ENCODE measurements around the gene UNC13A.
"Not testable (repeated sequence)": the region's sequence is repeated elsewhere in the genome, so short reads cannot be mapped to it uniquely, and the experiment has no call there.

DNA sequence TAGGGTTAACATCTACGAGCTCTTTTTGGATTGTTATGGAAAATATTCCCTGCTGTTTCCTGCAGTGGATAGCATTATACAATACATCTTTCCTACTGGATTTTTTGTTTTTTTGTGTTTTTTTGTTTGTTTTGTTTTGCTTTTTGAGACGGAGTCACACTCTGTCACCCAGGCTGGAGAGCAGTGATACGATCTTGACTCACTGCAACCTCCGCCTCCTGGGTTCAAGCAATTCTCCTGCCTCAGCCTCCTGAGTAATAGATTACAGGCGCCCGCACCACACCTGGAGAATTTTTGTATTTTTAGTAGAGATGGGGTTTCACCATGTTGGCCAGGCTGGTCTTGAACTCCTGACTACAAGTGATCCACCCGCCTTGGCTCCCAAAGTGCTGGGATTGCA lies 102.8 kb downstream of the UNC13A start:
- TF ChIP-seq, protein P1, sequence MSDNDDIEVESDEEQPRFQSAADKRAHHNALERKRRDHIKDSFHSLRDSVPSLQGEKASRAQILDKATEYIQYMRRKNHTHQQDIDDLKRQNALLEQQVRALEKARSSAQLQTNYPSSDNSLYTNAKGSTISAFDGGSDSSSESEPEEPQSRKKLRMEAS (IDR thresholded peaks at IDR 0.05; ENCODE audit: insufficient read depth, insufficient read length), result not testable (repeated sequence)
- not testable (repeated sequence) for TF ChIP-seq POLR2A (IDR thresholded peaks at IDR 0.05; ENCODE audit: low read depth, low read length); JUN (IDR thresholded peaks at IDR 0.05; ENCODE audit: borderline replicate concordance, insufficient read depth, insufficient read length, low read depth); MYC (IDR thresholded peaks at IDR 0.05; ENCODE audit: low read depth, low read length); EZH2 (IDR thresholded peaks at IDR 0.05; ENCODE audit: borderline replicate concordance, low read depth, low read length, severe bottlenecking); FOS (IDR thresholded peaks at IDR 0.05; ENCODE audit: borderline replicate concordance, insufficient read depth, low read length); POLR2AphosphoS5 (IDR thresholded peaks at IDR 0.05; ENCODE audit: insufficient read depth, low read depth, low read length)
- TF ChIP-seq, protein P2, sequence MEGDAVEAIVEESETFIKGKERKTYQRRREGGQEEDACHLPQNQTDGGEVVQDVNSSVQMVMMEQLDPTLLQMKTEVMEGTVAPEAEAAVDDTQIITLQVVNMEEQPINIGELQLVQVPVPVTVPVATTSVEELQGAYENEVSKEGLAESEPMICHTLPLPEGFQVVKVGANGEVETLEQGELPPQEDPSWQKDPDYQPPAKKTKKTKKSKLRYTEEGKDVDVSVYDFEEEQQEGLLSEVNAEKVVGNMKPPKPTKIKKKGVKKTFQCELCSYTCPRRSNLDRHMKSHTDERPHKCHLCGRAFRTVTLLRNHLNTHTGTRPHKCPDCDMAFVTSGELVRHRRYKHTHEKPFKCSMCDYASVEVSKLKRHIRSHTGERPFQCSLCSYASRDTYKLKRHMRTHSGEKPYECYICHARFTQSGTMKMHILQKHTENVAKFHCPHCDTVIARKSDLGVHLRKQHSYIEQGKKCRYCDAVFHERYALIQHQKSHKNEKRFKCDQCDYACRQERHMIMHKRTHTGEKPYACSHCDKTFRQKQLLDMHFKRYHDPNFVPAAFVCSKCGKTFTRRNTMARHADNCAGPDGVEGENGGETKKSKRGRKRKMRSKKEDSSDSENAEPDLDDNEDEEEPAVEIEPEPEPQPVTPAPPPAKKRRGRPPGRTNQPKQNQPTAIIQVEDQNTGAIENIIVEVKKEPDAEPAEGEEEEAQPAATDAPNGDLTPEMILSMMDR (IDR thresholded peaks at IDR 0.05; ENCODE audit: extremely low read depth in 1 of 2, insufficient read depth in 1 of 2, low read depth in 1 of 2, low read length in 2 of 2), result not testable (repeated sequence)

Data from endothelial cell of umbilical vein (primary cell).